Panc1 (cell line): ENCODE results near the gene THRB.

Source experiments
- POLR2AphosphoS5 ChIP-seq: IDR thresholded peaks from 2 replicates; pipeline ENCODE4 v1.6.1; 2012; ENCODE audit warnings: mild to moderate bottlenecking, low read depth, low read length, moderate library complexity
- SIN3A ChIP-seq: IDR thresholded peaks from 2 replicates; pipeline ENCODE4 v1.6.1; 2012; ENCODE audit warnings: low read depth, mild to moderate bottlenecking, low read length, moderate library complexity, borderline replicate concordance; ENCODE audit not compliant: insufficient read depth
- TCF7L2 ChIP-seq: IDR thresholded peaks from 2 replicates; pipeline ENCODE4 v1.6.1; 2011; ENCODE audit warnings: mild to moderate bottlenecking, low read depth, low read length, inconsistent platforms
- TF ChIP-seq, protein P1 (sequence below): fragments of 450-650 bp; IDR thresholded peaks from 2 replicates; pipeline ENCODE4 v1.5.1; 2017; ENCODE audit warnings: mild to moderate bottlenecking
- TF ChIP-seq, protein P2 (sequence below), 2 experiments: IDR thresholded peaks; 2 replicates each; pipeline ENCODE4 v1.6.1; 2011 to 2012; ENCODE audit warnings: low read depth in 2 of 2, control low read depth in 1 of 2, low read length in 1 of 2, mild to moderate bottlenecking in 1 of 2, moderate library complexity in 1 of 2; ENCODE audit not compliant: insufficient read depth in 1 of 2

DNA sequence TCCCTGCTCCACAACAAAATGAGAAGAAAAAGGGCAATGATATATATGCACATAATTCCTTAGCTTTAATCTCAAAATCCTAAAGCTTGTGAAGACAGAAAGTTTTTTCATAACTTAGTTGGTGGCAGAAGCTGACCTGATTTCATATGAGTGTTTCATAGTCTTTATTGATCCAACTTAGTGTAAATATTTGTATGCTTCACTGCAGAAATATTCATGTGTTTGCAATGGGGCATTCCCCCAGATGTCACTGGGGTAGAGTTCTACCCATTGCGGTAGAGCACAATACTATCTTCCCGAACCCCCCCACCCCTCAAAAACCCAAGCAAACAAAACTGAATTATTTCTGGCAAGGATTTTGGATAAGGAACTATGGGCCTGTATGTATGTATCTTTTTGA, 221.2 kb downstream of the THRB start:
- TF ChIP-seq, protein P1, sequence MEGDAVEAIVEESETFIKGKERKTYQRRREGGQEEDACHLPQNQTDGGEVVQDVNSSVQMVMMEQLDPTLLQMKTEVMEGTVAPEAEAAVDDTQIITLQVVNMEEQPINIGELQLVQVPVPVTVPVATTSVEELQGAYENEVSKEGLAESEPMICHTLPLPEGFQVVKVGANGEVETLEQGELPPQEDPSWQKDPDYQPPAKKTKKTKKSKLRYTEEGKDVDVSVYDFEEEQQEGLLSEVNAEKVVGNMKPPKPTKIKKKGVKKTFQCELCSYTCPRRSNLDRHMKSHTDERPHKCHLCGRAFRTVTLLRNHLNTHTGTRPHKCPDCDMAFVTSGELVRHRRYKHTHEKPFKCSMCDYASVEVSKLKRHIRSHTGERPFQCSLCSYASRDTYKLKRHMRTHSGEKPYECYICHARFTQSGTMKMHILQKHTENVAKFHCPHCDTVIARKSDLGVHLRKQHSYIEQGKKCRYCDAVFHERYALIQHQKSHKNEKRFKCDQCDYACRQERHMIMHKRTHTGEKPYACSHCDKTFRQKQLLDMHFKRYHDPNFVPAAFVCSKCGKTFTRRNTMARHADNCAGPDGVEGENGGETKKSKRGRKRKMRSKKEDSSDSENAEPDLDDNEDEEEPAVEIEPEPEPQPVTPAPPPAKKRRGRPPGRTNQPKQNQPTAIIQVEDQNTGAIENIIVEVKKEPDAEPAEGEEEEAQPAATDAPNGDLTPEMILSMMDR, result no peak
- TF ChIP-seq POLR2AphosphoS5 (no peak), SIN3A (no peak), TCF7L2 (no peak)
- TF ChIP-seq, protein P2, sequence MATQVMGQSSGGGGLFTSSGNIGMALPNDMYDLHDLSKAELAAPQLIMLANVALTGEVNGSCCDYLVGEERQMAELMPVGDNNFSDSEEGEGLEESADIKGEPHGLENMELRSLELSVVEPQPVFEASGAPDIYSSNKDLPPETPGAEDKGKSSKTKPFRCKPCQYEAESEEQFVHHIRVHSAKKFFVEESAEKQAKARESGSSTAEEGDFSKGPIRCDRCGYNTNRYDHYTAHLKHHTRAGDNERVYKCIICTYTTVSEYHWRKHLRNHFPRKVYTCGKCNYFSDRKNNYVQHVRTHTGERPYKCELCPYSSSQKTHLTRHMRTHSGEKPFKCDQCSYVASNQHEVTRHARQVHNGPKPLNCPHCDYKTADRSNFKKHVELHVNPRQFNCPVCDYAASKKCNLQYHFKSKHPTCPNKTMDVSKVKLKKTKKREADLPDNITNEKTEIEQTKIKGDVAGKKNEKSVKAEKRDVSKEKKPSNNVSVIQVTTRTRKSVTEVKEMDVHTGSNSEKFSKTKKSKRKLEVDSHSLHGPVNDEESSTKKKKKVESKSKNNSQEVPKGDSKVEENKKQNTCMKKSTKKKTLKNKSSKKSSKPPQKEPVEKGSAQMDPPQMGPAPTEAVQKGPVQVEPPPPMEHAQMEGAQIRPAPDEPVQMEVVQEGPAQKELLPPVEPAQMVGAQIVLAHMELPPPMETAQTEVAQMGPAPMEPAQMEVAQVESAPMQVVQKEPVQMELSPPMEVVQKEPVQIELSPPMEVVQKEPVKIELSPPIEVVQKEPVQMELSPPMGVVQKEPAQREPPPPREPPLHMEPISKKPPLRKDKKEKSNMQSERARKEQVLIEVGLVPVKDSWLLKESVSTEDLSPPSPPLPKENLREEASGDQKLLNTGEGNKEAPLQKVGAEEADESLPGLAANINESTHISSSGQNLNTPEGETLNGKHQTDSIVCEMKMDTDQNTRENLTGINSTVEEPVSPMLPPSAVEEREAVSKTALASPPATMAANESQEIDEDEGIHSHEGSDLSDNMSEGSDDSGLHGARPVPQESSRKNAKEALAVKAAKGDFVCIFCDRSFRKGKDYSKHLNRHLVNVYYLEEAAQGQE (IDR thresholded peaks at IDR 0.05; ENCODE audit: insufficient read depth in 1 of 2, low read depth in 2 of 2, low read length in 1 of 2), result no peak
